HG03175 (cell line): Measurements from ENCODE around the gene TTC13.
A peak's percentile ranks its signal among the peaks of the same experiment; 100 is the strongest.
"Not testable (repeated sequence)": the region's sequence is repeated elsewhere in the genome, so short reads cannot be mapped to it uniquely, and the experiment has no call there.

Experiments
- ATAC-seq: cut with Tn5 transposase; IDR thresholded peaks from one replicate; pipeline ENCODE4 v1.9.1; 2021; ENCODE audit warnings: mild to moderate bottlenecking, moderate library complexity; ENCODE audit not compliant: unreplicated experiment

Gene TTC13

GRCh38 chr1:230978491-230979388 is at the start of gene TTC13, which contains the start of gene ARV1:
TTC13 (minus strand) TSS chr1:230978861; CDS start chr1:230978830, 31 bp downstream.
ARV1 (plus strand) TSS chr1:230979094; CDS start chr1:230979106, 12 bp downstream.
- peak; percentile 93 for ATAC-seq

GRCh38 chr1:231027971-231028370 is 49.3 kb upstream of the TTC13 start:
- ATAC-seq: no peak

GRCh38 chr1:231027136-231027925 is 48.7 kb upstream of the TTC13 start:
- no peak for ATAC-seq

- ATAC-seq: no peak
Measured at GRCh38 chr1:231026576-231026975, 47.9 kb upstream of the TTC13 start.

- ATAC-seq: no peak
Measured at GRCh38 chr1:231023150-231023549, 44.5 kb upstream of the TTC13 start.

- not testable (repeated sequence) for ATAC-seq
Measured at GRCh38 chr1:231022543-231022942, 43.9 kb upstream of the TTC13 start.

GRCh38 chr1:231021540-231022031 is 42.9 kb upstream of the TTC13 start:
- no peak for ATAC-seq

GRCh38 chr1:231020816-231021215 is 42.2 kb upstream of the TTC13 start:
- no peak for ATAC-seq

- no peak for ATAC-seq
Measured at GRCh38 chr1:231020139-231020601, 41.5 kb upstream of the TTC13 start.

GRCh38 chr1:231019711-231020110 is 41.0 kb upstream of the TTC13 start:
- ATAC-seq: no peak

- ATAC-seq: no peak
Measured at GRCh38 chr1:231016966-231017365, 38.3 kb upstream of the TTC13 start.

- no peak for ATAC-seq
Measured at GRCh38 chr1:231016234-231016633, 37.6 kb upstream of the TTC13 start.

GRCh38 chr1:231013391-231014015 is 34.8 kb upstream of the TTC13 start:
- ATAC-seq: no peak

GRCh38 chr1:231011963-231012362 is 33.3 kb upstream of the TTC13 start:
- no peak for ATAC-seq

- ATAC-seq: no peak
Measured at GRCh38 chr1:231011360-231011759, 32.7 kb upstream of the TTC13 start.

GRCh38 chr1:231007535-231007934 is 28.9 kb upstream of the TTC13 start:
- not testable (repeated sequence) for ATAC-seq

- no peak for ATAC-seq
Measured at GRCh38 chr1:231001892-231002291, 23.2 kb upstream of the TTC13 start.

- ATAC-seq: no peak
Measured at GRCh38 chr1:231000639-231001038, 22.0 kb upstream of the TTC13 start.

- ATAC-seq: no peak
Measured at GRCh38 chr1:231000201-231000600, 21.5 kb upstream of the TTC13 start.

- ATAC-seq: no peak
Measured at GRCh38 chr1:230994860-230995259, 16.2 kb upstream of the TTC13 start.
